Gastroesophageal sphincter (tissue), 4 donors: ENCODE measurements around the gene CEP72. TPM values are rescaled to one million over a fixed set of nuclear protein-coding genes. Genes with fewer than 3 reads are reported as not detected.
"Not testable (repeated sequence)": the region's sequence is repeated elsewhere in the genome, so short reads cannot be mapped to it uniquely, and the experiment has no call there.

ENCODE experiments used
- ATAC-seq: fragments of 150-250 bp; one replicate; pipeline ENCODE4 v1.9.1; 2016; ENCODE audit warnings: mild to moderate bottlenecking, moderate library complexity
- H3K27ac ChIP-seq, 4 donors: fragments of 200-600 bp; sonication (generic) in 3 of 4; 1 replicate in 3 of 4; 2 replicates in 1 of 4; pipeline ENCODE4 v1.5.1; 2016 to 2019
- H3K27me3 ChIP-seq: fragments of 200-600 bp; sonication (generic); one replicate; pipeline ENCODE4 v1.5.1; 2019
- H3K36me3 ChIP-seq, 2 donors: fragments of 200-600 bp; sonication (generic); one replicate each; pipeline ENCODE4 v1.5.1; 2019; ENCODE audit warnings: control low read depth in 1 of 2
- H3K4me1 ChIP-seq, 3 donors: fragments of 200-600 bp; sonication (generic); 1 replicate in 2 of 3; 2 replicates in 1 of 3; pipeline ENCODE4 v1.5.1; 2016 to 2019; ENCODE audit warnings: control low read depth in 2 of 3
- H3K4me3 ChIP-seq, 2 donors: fragments of 200-600 bp; sonication (generic); one replicate each; pipeline ENCODE4 v1.5.1; 2019; ENCODE audit warnings: mild to moderate bottlenecking in 1 of 2, moderate library complexity in 1 of 2
- H3K9me3 ChIP-seq, 3 donors: fragments of 200-600 bp; sonication (generic); one replicate each; pipeline ENCODE4 v1.5.1; 2017 to 2019; ENCODE audit warnings: control low read depth in 2 of 3
- EP300 ChIP-seq: sonication (generic); formaldehyde crosslinking; IDR thresholded peaks from one replicate; pipeline ENCODE4 v1.6.1; 2017; ENCODE audit warnings: antibody characterized with exemption, mild to moderate bottlenecking
- POLR2A ChIP-seq, 2 donors: fragments of 450-650 bp; IDR thresholded peaks; one replicate each; pipeline ENCODE4 v1.6.1; 2017; ENCODE audit warnings: antibody characterized with exemption in 2 of 2, mild to moderate bottlenecking in 2 of 2, moderate library complexity in 1 of 2
- POLR2AphosphoS5 ChIP-seq: sonication (generic); formaldehyde crosslinking; IDR thresholded peaks from one replicate; pipeline ENCODE4 v1.6.1; 2017; ENCODE audit warnings: antibody characterized with exemption
- WGBS, 2 donors: methylation state at CpG; one replicate each; pipeline ENCODE4 v1.1.5; 2018; ENCODE audit warnings: low coverage in 1 of 2; 5-methylcytosine and 5-hydroxymethylcytosine counted together
- total RNA-seq, 4 donors: library from RNA; depleted of rRNA; stranded (reverse); fragments of >200 nt; gene quantifications; one replicate each; pipeline ENCODE4 v1.1.0, GENCODE V29; 2016
- TF ChIP-seq, protein P1 (sequence below), 4 experiments: fragments of 200-600 bp in 2 of 4; fragments of 450-650 bp in 2 of 4; sonication (generic) in 1 of 4; IDR thresholded peaks; one replicate each; pipeline ENCODE4 v1.5.1; 2017 to 2019; ENCODE audit warnings: antibody characterized with exemption in 4 of 4, mild to moderate bottlenecking in 2 of 4, moderate library complexity in 2 of 4

Gene CEP72
- total RNA-seq, 4 donors from 2014 or later = 2.1 to 8.7 (median 3.8) TPM

DNA sequence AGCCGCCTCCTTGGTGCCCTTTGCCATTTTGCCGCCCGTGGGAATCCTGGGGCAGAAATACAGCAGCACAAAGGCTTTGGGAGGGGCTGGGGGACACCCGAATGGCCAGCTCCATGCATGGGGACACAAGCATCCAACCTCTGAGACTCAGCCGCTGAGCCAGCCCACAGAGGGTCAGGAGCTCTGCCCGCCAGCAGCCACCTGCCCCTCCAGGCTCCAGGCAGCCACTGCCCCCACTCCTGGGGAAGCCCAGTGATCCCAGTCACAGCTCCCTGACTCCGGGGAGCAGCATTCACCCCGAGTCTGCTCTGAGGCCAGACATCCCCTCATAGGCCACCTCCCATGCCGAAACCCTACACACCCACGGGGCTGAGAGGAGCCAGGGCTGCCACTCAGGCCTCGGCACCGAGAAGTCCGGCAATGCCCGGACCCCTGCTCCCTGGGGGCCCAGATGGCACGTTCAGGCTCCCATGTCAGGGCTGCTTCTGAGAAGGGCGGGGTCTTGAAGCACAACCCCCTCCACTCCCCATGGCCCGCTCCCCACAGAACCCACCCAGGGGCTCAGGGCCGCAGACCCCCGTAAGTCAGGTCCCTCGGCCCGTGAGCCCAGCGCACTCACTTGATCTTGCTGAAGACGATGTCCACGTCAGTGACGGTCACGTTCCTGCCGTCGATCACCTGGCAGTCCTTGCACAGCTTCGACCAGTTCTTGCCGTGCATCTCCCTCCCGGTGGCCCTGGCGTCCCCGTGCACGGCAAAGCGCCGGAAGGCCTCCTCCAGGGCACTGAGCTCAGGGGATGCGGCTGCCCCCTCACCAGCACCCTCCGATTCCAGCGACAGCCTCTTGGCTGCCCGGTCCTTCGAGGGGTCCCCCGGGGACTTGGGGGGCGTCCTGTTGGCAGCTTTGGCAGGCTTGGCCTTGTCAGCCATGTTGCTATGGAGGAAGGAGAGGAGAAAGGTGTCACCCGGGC lies 65.3 kb downstream of the CEP72 start:
- ATAC-seq = no peak
- TF ChIP-seq EP300 (no peak), POLR2A (IDR thresholded peaks at IDR 0.05) (no peak), POLR2AphosphoS5 (no peak)
- TF ChIP-seq, protein P1, sequence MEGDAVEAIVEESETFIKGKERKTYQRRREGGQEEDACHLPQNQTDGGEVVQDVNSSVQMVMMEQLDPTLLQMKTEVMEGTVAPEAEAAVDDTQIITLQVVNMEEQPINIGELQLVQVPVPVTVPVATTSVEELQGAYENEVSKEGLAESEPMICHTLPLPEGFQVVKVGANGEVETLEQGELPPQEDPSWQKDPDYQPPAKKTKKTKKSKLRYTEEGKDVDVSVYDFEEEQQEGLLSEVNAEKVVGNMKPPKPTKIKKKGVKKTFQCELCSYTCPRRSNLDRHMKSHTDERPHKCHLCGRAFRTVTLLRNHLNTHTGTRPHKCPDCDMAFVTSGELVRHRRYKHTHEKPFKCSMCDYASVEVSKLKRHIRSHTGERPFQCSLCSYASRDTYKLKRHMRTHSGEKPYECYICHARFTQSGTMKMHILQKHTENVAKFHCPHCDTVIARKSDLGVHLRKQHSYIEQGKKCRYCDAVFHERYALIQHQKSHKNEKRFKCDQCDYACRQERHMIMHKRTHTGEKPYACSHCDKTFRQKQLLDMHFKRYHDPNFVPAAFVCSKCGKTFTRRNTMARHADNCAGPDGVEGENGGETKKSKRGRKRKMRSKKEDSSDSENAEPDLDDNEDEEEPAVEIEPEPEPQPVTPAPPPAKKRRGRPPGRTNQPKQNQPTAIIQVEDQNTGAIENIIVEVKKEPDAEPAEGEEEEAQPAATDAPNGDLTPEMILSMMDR (IDR thresholded peaks at IDR 0.05) = no peak
- H3K36me3 ChIP-seq = peaks cover 0 to 5% of the 10 kb centered on the region in 2 donors
- WGBS, 2 donors = 84 to 87% methylated on average over 4 to 25 of the region's 44 CpGs
- no peaks in the 10 kb centered on the region for H3K9me3 ChIP-seq
- no peak overlapping the region for H3K27ac ChIP-seq
- no peaks in the 10 kb centered on the region for H3K27me3 ChIP-seq
- H3K4me3 ChIP-seq = no peak overlapping the region
- H3K4me1 ChIP-seq = peaks cover 8 to 85% (median 26%) of the 10 kb centered on the region in 3 donors

DNA sequence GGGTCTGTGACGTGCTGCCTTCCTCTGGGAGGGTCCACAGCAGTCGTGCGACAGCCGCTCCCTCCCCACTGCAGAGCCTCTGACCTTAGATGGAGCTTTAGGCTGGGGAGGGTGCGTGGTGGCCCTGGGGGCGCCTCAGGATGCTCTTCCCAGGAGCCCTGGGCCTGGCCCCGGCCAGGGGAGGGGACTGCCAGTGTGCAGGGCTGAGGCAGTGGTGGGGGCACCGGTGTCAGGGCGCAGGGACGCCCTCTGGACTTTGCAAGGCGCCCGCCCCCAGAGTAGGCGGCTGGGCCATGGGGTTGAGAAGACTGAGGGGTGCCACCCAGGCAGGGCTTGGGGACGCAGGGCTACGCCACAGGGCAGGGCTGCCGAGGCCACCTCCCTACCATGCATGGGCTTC lies 66.4 kb downstream of the CEP72 start:
- H3K27ac ChIP-seq, ATAC-seq, H3K27me3 ChIP-seq, H3K9me3 ChIP-seq, H3K4me3 ChIP-seq, H3K36me3 ChIP-seq: not testable (repeated sequence)
- no CpG with 5 or more reads among the region's 16 CpGs for WGBS, 2 donors
- peaks cover 4 to 85% (median 20%) of the 10 kb centered on the region in 3 donors for H3K4me1 ChIP-seq

DNA sequence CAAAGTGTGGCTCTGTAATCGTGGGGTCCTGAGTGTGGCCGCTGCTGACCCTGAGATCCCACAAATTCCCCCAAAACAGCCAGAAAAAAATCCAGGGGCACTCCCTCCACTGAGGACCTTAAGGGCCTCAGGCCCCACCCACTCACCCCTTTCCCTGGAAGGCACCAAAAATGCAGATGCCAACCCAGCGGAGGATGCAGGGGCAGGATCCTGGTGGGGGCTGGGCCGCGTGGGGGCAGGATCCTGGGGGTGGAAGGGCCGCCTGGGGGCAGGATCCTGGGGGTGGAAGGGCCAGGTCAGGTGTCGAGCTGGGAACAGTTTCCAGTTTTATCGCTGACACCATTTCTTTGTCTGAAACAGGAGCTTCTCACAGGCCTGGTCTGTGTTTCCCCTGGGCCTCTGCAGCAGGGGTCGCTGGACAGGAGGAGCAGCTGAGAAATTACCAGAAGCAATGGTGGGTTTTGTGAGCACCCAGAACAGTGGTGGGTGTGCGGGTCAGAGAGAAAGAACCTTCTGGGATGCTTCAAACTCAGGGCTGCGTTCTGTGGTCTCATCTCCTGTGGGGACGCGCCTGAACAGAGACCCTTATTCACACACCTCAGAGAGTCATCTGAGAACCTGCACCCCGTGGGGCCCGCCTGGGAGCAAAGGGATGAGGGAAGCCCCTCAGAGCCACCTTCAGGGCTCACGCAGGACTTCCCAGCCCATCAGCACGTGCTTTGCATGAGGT lies 67.2 kb downstream of the CEP72 start:
- not testable (repeated sequence) for H3K27ac ChIP-seq, H3K36me3 ChIP-seq
- WGBS, 2 donors = no CpG with 5 or more reads among the region's 17 CpGs

DNA sequence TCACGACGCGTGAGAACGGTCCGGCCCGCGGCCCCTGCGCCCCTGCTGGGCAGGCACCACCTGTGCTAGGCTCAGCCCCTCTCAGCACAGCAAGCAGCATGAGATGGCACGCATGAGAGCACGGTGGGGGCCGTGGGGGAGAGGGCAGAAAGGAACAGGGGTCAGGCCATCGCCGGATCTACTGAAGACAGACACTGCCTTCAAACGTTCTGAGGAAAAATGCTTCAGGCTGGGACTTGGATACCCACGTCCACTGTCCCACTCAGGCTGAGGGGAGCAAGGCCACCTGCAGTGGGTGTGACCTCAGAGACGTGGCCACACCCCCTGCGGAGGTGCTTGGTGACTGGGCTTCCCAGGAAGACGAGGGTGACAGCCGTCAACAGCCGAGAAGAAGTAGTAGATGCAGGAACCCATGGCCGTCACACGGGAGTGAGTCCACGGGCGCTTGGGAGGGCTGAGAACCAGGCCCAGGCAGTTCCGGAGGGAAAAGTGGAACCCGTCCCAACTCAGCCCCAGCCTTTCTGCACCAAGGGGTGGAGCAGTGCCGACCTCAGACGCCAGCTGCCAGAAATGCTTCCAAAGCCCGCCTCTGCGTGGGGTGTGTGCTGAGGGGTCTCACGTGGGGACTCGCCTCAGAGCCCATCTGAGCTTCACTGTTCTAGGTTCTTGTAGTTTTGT lies 68.1 kb downstream of the CEP72 start:
- H3K4me3 ChIP-seq, H3K9me3 ChIP-seq, ATAC-seq, H3K27me3 ChIP-seq, H3K36me3 ChIP-seq: not testable (repeated sequence)
- Histone ChIP-seq H3K27ac (peak overlapping the region in 2 of 4 donors; percentile 72 to 82), H3K4me1 (peaks cover 0 to 85% (median 19%) of the 10 kb centered on the region in 3 donors)
- WGBS, 2 donors = no CpG with 5 or more reads among the region's 32 CpGs

More for the DNA sequence above, 67.2 kb downstream of the CEP72 start:
- H3K27me3 ChIP-seq, H3K4me3 ChIP-seq, H3K9me3 ChIP-seq, ATAC-seq: not testable (repeated sequence)
- H3K4me1 ChIP-seq = peaks cover 4 to 85% (median 20%) of the 10 kb centered on the region in 3 donors

DNA sequence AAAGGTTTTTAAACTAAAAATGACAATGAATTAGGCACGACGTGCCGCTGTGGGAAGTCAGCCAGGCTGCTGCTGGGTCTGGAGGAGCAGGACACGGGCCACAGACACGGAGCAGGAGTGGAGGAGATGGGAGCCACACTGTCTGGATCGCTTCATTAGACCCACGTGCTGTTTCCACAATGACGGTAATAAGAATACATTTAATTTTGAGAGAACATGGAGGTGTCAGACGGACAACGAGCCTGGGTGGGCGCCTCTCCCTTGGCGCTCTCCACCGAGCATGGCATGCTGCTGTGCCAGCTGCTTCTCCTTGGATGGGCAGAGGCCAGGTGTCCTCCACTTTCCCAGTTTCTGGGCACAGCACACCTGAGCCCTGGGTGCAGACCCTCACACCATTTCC lies 68.7 kb downstream of the CEP72 start:
- ATAC-seq, H3K9me3 ChIP-seq, H3K27me3 ChIP-seq, H3K4me3 ChIP-seq, H3K36me3 ChIP-seq: not testable (repeated sequence)
- Histone ChIP-seq H3K4me1 (peaks cover 0 to 85% (median 23%) of the 10 kb centered on the region in 3 donors), H3K27ac (peak overlapping the region in 3 of 4 donors; percentile 30 to 82 (median 72))
- WGBS, 2 donors = 19 to 24% methylated on average over 5 to 8 of the region's 13 CpGs

DNA sequence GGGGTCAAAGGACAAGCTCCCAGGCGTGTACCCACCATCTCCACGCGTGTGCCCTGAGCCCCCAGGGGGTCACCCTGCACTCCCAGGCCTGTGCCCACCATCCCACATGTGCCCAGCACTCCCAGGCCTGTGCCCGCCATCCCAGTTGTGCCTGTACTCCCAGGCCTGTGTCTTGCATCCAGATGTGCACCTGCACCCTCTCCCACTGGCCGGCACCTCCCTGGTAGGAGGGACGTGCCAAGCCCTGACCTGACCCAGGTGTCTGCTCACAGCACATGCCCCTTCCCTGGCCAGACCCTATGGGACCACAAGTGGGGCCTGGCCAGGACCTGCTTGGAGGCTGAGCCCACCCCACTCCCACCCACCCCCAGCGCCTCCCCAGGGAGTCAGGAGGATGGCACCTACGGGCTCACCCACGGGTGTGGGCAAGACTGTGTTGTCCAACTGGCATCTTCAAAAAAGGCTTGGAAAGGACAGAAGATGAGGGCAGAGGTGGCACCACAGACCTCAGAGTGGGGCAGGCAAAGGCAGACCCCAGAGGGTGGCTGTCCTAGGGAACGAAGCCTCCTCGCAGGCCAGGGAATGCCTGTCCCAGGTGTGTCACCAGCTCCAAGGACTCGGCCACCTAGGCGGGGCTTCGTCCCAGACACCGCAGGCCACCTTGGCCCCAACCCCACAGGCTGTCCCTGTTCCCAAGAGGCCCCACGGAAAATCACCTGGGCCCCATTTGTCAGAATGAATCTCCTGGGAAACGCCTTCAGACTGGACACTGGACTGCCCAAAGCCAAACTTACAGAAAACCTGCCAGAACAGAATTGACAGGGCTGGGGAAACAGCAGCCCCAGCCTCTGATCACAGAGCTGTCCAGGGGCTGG lies 69.4 kb downstream of the CEP72 start:
- not testable (repeated sequence) for H3K27me3 ChIP-seq, ATAC-seq, H3K36me3 ChIP-seq, H3K4me3 ChIP-seq, H3K9me3 ChIP-seq
- WGBS, 2 donors = no CpG with 5 or more reads among the region's 17 CpGs
- H3K4me1 ChIP-seq = peaks cover 0 to 79% (median 23%) of the 10 kb centered on the region in 3 donors
- H3K27ac ChIP-seq = peak overlapping the region in 3 of 4 donors; percentile 30 to 82 (median 72)

DNA sequence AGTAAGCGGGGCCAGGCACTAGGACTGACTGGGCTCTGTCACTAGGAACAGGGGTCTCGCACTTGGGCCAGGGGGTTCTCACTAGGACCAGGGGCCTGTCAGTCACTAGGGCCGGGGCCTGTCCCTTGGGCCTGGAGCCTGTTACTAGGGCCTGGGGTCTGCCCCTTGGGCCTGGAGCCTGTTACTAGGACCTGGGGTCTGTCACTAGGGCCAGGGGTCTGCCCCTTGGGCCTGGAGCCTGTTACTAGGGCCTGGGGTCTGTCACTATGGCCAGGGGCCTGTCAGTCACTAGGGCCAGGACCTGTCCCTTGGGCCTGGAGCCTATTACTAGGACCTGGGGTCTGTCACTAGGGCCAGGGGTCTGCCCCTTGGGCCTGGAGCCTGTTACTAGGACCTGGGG lies 70.1 kb downstream of the CEP72 start:
- not testable (repeated sequence) for ATAC-seq, H3K9me3 ChIP-seq, H3K4me3 ChIP-seq, H3K27me3 ChIP-seq, H3K36me3 ChIP-seq
- Histone ChIP-seq H3K4me1 (peaks cover 0 to 73% (median 23%) of the 10 kb centered on the region in 3 donors), H3K27ac (peak overlapping the region in 3 of 4 donors; percentile 49 to 82 (median 72))
- no CpG with 5 or more reads among the region's 3 CpGs for WGBS, 2 donors

DNA sequence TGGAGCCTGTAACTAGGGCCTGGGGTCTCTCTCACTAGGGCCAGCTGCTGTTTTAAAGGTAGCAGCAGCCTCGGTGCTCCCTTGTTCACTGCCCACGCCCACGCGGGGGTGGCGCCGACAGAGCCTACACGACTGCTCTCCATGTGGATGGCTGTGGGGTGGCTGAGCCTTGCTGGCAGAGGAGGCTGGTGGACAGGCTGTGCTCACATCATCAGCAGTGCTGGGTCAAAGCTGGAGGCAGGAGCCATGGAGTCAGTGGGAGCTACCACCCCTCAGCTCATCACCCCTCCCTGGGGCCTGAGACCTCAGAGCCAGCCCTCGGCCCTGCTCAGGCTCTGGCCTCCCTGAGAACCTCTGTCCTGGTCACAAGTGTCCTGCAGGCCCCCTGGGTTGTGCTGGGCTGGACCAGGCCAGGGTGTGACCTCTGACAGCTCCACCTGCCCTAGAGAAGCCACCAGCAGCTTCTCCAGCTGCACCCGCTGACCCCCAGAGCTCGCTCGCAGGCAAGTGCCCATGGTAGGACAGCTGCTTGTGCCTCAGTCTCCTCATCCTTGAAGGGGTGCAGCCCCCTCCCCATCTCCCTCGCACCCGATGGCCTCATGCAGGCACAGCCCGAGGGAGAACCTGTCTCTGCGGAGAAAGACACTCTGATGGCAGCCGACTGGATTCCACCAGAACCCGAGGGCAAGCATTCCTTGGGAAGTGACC lies 70.7 kb downstream of the CEP72 start:
- peak overlapping the region in 3 of 4 donors; percentile 49 to 82 (median 72) for H3K27ac ChIP-seq
- H3K4me1 ChIP-seq = peaks cover 0 to 67% (median 23%) of the 10 kb centered on the region in 3 donors
- no CpG with 5 or more reads among the region's 17 CpGs for WGBS, 2 donors
- not testable (repeated sequence) for ATAC-seq, H3K4me3 ChIP-seq, H3K36me3 ChIP-seq, H3K27me3 ChIP-seq, H3K9me3 ChIP-seq
